Thoracic aorta (tissue), 2 donors: ENCODE data around the gene MGA. TPM values are rescaled to one million over a fixed set of nuclear protein-coding genes. Genes with fewer than 3 reads are reported as not detected.

Experiments used
- ATAC-seq: fragments of 150-250 bp; one replicate; pipeline ENCODE4 v1.8.0; 2017; ENCODE audit warnings: low read depth; ENCODE audit not compliant: insufficient number of reproducible peaks, low FRiP score
- DNase-seq: peaks from one replicate; pipeline ENCODE4 v3.0.0-alpha.2; 2020; ENCODE audit warnings: low spot score
- H3K27ac ChIP-seq, 2 donors: fragments of 200-600 bp; sonication (generic); 1 replicate in 1 of 2; 2 replicates in 1 of 2; pipeline ENCODE4 v1.5.1; 2016; ENCODE audit warnings: mild to moderate bottlenecking in 2 of 2, moderate library complexity in 2 of 2
- H3K27me3 ChIP-seq: fragments of 200-600 bp; sonication (generic); replicated peaks from 2 replicates; pipeline ENCODE4 v1.6.0; 2016; ENCODE audit warnings: mild to moderate bottlenecking; ENCODE audit not compliant: insufficient read depth
- H3K36me3 ChIP-seq: fragments of 200-600 bp; sonication (generic); one replicate; pipeline ENCODE4 v1.5.1; 2016
- H3K4me1 ChIP-seq, 2 donors: fragments of 200-600 bp; sonication (generic); 1 replicate in 1 of 2; 2 replicates in 1 of 2; pipeline versions ENCODE4 v1.5.1 to v1.6.0; 2016; ENCODE audit warnings: low read depth in 2 of 2, mild to moderate bottlenecking in 1 of 2; ENCODE audit not compliant: control insufficient read depth in 1 of 2
- H3K4me3 ChIP-seq: fragments of 200-600 bp; sonication (generic); 2 replicates; pipeline ENCODE4 v1.5.1; 2016; ENCODE audit warnings: mild to moderate bottlenecking
- H3K9me3 ChIP-seq: fragments of 200-600 bp; sonication (generic); 2 replicates; pipeline ENCODE4 v1.5.1; 2016
- CTCF ChIP-seq: fragments of 200-600 bp; sonication (generic); IDR thresholded peaks from one replicate; pipeline ENCODE4 v1.5.1; 2019; ENCODE audit warnings: antibody characterized with exemption
- total RNA-seq, 2 donors: library from RNA; depleted of rRNA; stranded (reverse); fragments of >200 nt; gene quantifications; one replicate each; pipeline versions ENCODE4 v1.1.0 to v1.2.3, GENCODE V29; 2016

The MGA gene
- total RNA-seq, 2 donors from 2014 or later = 32.5 to 57.2 TPM

- no peak for TF ChIP-seq CTCF
- DNase-seq (no peak), ATAC-seq (no peak)
Observed at GRCh38 chr15:41689834-41690233, 29.6 kb downstream of the MGA start.

GRCh38 chr15:41690636-41691035 lies 30.4 kb downstream of the MGA start:
- Histone ChIP-seq H3K27me3 (no peaks in the 10 kb centered on the region), H3K4me1 (peaks cover 7 to 18% of the 10 kb centered on the region in 2 donors), H3K36me3 (no peaks in the 10 kb centered on the region), H3K9me3 (no peaks in the 10 kb centered on the region), H3K4me3 (no peak overlapping the region), H3K27ac (no peak overlapping the region)
- ATAC-seq (no peak), DNase-seq (no peak)
- TF ChIP-seq CTCF = no peak

More at GRCh38 chr15:41689834-41690233, 29.6 kb downstream of the MGA start:
- Histone ChIP-seq H3K27me3 (no peaks in the 10 kb centered on the region), H3K27ac (no peak overlapping the region), H3K9me3 (no peaks in the 10 kb centered on the region), H3K4me3 (no peak overlapping the region), H3K4me1 (peaks cover 5 to 17% of the 10 kb centered on the region in 2 donors), H3K36me3 (no peaks in the 10 kb centered on the region)

GRCh38 chr15:41691471-41691870 lies 31.3 kb downstream of the MGA start:
- ATAC-seq (no peak), DNase-seq (no peak)
- no peak for TF ChIP-seq CTCF
- Histone ChIP-seq H3K4me1 (peaks cover 10 to 21% of the 10 kb centered on the region in 2 donors), H3K9me3 (no peaks in the 10 kb centered on the region), H3K36me3 (no peaks in the 10 kb centered on the region), H3K4me3 (no peak overlapping the region), H3K27ac (no peak overlapping the region), H3K27me3 (no peaks in the 10 kb centered on the region)

GRCh38 chr15:41692049-41692448 lies 31.8 kb downstream of the MGA start:
- Histone ChIP-seq H3K4me1 (peaks cover 10 to 21% of the 10 kb centered on the region in 2 donors), H3K9me3 (no peaks in the 10 kb centered on the region), H3K27ac (no peak overlapping the region), H3K27me3 (no peaks in the 10 kb centered on the region), H3K4me3 (no peak overlapping the region), H3K36me3 (no peaks in the 10 kb centered on the region)
- ATAC-seq (no peak), DNase-seq (no peak)
- no peak for TF ChIP-seq CTCF

GRCh38 chr15:41693757-41694156 lies 33.6 kb downstream of the MGA start:
- no peaks in the 10 kb centered on the region for H3K9me3 ChIP-seq
- no peak overlapping the region for H3K4me3 ChIP-seq
- H3K27me3 ChIP-seq = no peaks in the 10 kb centered on the region
- DNase-seq (no peak), ATAC-seq (no peak)
- H3K4me1 ChIP-seq = peaks cover 10 to 15% of the 10 kb centered on the region in 2 donors
- no peak overlapping the region for H3K27ac ChIP-seq
- TF ChIP-seq CTCF = no peak
- no peaks in the 10 kb centered on the region for H3K36me3 ChIP-seq
